Panc1 (cell line): ENCODE results near the gene TSTD2. TPM values are rescaled to one million over a fixed set of nuclear protein-coding genes. Genes with fewer than 3 reads are reported as not detected.
"Not testable (repeated sequence)": the region's sequence is repeated elsewhere in the genome, so short reads cannot be mapped to it uniquely, and the experiment has no call there.

Experiments used
- ATAC-seq: fragments of 200-7000 bp; cut with Tn5 transposase; 2 replicates; pipeline ENCODE4 v1.9.1; 2020; ENCODE audit warnings: mild to moderate bottlenecking, moderate library complexity
- BruUV-seq: library from RNA; stranded (reverse); fragments of 400-500 nt; replicated peaks from 2 replicates; lab custom pipeline; 2021; lab: Mats Ljungman, UMichigan
- CTCF ChIA-PET: fragments of 300-600 bp; sonication (Branson Sonifier 250); formaldehyde crosslinking; loops from one replicate; lab custom pipeline; 2022; ENCODE audit warnings: antibody characterized with exemption; lab: Charles Lee
- POLR2A ChIA-PET: fragments of 300-600 bp; sonication (Branson Sonifier 250); formaldehyde crosslinking; loops from one replicate; lab custom pipeline; 2022; ENCODE audit warnings: antibody characterized with exemption; lab: Charles Lee
- DNase-seq: peaks from one replicate; pipeline ENCODE4 v3.0.0-alpha.2; 2010; ENCODE audit warnings: low read depth, low spot score
- H3K27ac ChIP-seq: 2 replicates; pipeline ENCODE4 v1.5.1; 2011; ENCODE audit warnings: mild to moderate bottlenecking, low read length, inconsistent platforms
- H3K27me3 ChIP-seq: fragments of 200-500 bp; sonication (Bioruptor generic); 2 replicates; pipeline ENCODE4 v1.6.0; 2014; ENCODE audit warnings: low read length, inconsistent platforms; ENCODE audit not compliant: control insufficient read depth, insufficient read depth
- H3K36me3 ChIP-seq: fragments of 200-500 bp; sonication (Bioruptor generic); 2 replicates; pipeline ENCODE4 v1.5.1; 2014; ENCODE audit warnings: inconsistent platforms, mild to moderate bottlenecking, low read length, moderate library complexity; ENCODE audit not compliant: control insufficient read depth, insufficient read depth
- H3K4me1 ChIP-seq: 2 replicates; pipeline ENCODE4 v1.5.1; 2011; ENCODE audit warnings: inconsistent platforms, mild to moderate bottlenecking, low read length, moderate library complexity; ENCODE audit not compliant: control insufficient read depth, insufficient read depth
- H3K4me3 ChIP-seq, 2 experiments: 2 replicates each; pipeline ENCODE4 v1.5.1; 2011 to 2012; ENCODE audit warnings: low read depth in 2 of 2, low read length in 2 of 2, mild to moderate bottlenecking in 2 of 2, inconsistent platforms in 1 of 2, moderate library complexity in 1 of 2
- H3K9me3 ChIP-seq: fragments of 200-500 bp; sonication (Bioruptor generic); 2 replicates; pipeline ENCODE4 v1.5.1; 2014; ENCODE audit warnings: low read depth, mild to moderate bottlenecking, inconsistent platforms, low read length, moderate library complexity; ENCODE audit not compliant: control insufficient read depth, insufficient read depth
- CTCF ChIP-seq: fragments of 450-650 bp; IDR thresholded peaks from 2 replicates; pipeline ENCODE4 v1.5.1; 2017; ENCODE audit warnings: mild to moderate bottlenecking
- POLR2AphosphoS5 ChIP-seq: IDR thresholded peaks from 2 replicates; pipeline ENCODE4 v1.6.1; 2012; ENCODE audit warnings: mild to moderate bottlenecking, low read depth, low read length, moderate library complexity
- SIN3A ChIP-seq: IDR thresholded peaks from 2 replicates; pipeline ENCODE4 v1.6.1; 2012; ENCODE audit warnings: low read depth, mild to moderate bottlenecking, low read length, moderate library complexity, borderline replicate concordance; ENCODE audit not compliant: insufficient read depth
- TCF7L2 ChIP-seq: IDR thresholded peaks from 2 replicates; pipeline ENCODE4 v1.6.1; 2011; ENCODE audit warnings: mild to moderate bottlenecking, low read depth, low read length, inconsistent platforms
- in situ Hi-C: cut with HindIII; loops from 2 replicates; pipeline ENCODE4 v1.10.0; 2016; ENCODE audit warnings: low sequenced_read_pairs, low pct_unique_long_range_greater_than_20kb
- intact Hi-C: fragments of 100-400 bp; cut with micrococcal nuclease; formaldehyde crosslinking; loops from one replicate; pipeline ENCODE4 v1.10.0; 2022; ENCODE audit not compliant: unreplicated experiment
- total RNA-seq: library from RNA; stranded (reverse); gene quantifications from one replicate; pipeline ENCODE4 v1.2.1, GENCODE V29; 2021; ENCODE audit not compliant: unreplicated experiment
- TF ChIP-seq, protein P1 (sequence below), 2 experiments: IDR thresholded peaks; 2 replicates each; pipeline ENCODE4 v1.6.1; 2011 to 2012; ENCODE audit warnings: low read depth in 2 of 2, control low read depth in 1 of 2, low read length in 1 of 2, mild to moderate bottlenecking in 1 of 2, moderate library complexity in 1 of 2; ENCODE audit not compliant: insufficient read depth in 1 of 2

Gene TSTD2
- total RNA-seq, 1 experiment from 2014 or later = 10.1 TPM

GRCh38 chr9:97574101-97574571, 59.0 kb downstream of the TSTD2 start:
- in situ Hi-C loops, BruUV-seq: not testable (repeated sequence)

DNA sequence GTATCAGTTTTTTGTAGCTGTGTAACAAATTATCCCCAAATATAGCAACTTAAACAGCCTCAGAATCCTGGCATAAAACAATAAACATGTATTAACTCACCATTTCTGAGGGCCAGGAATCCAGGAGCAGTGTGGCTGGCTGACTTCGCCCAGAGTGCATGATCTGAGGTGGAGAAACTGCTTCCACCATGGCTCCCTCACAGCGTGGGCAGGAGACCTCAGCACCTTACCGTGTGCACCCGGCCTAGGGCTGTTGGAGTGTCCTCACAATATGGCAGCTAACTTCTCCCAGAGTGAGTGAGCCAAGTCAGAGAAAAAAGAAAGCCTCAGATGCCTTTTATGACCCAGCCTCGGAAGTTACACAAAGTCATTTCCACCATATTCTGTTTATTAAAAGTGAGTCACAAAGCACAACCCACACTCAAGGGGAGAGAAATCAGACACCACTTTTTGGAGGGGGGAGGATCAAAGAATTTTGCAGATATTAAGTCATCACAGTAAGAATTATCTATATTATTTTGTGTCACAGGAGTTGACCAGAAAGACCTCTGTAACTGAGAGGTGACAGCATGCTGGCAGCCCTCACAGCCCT, 59.6 kb downstream of the TSTD2 start:
- CTCF ChIA-PET = no interaction called here
- POLR2A ChIA-PET = no interaction called here

More at GRCh38 chr9:97574101-97574571, 59.0 kb downstream of the TSTD2 start:
- H3K4me1 ChIP-seq, CTCF ChIA-PET, ATAC-seq, H3K27ac ChIP-seq, H3K27me3 ChIP-seq, H3K9me3 ChIP-seq, intact Hi-C loops, H3K4me3 ChIP-seq, POLR2A ChIA-PET, DNase-seq, H3K36me3 ChIP-seq: not testable (repeated sequence)

More for the DNA sequence above, 59.6 kb downstream of the TSTD2 start:
- intact Hi-C loops (no loop called here), in situ Hi-C loops (no loop called here)
- DNase-seq (no peak), ATAC-seq (no peak)
- Histone ChIP-seq H3K9me3 (no peaks in the 10 kb centered on the region), H3K27ac (no peak overlapping the region), H3K4me3 (no peak overlapping the region), H3K36me3 (no peaks in the 10 kb centered on the region), H3K4me1 (no peaks in the 10 kb centered on the region), H3K27me3 (no peaks in the 10 kb centered on the region)
- BruUV-seq = no TSS peak
- no peak for TF ChIP-seq POLR2AphosphoS5
- TF ChIP-seq, protein P1, sequence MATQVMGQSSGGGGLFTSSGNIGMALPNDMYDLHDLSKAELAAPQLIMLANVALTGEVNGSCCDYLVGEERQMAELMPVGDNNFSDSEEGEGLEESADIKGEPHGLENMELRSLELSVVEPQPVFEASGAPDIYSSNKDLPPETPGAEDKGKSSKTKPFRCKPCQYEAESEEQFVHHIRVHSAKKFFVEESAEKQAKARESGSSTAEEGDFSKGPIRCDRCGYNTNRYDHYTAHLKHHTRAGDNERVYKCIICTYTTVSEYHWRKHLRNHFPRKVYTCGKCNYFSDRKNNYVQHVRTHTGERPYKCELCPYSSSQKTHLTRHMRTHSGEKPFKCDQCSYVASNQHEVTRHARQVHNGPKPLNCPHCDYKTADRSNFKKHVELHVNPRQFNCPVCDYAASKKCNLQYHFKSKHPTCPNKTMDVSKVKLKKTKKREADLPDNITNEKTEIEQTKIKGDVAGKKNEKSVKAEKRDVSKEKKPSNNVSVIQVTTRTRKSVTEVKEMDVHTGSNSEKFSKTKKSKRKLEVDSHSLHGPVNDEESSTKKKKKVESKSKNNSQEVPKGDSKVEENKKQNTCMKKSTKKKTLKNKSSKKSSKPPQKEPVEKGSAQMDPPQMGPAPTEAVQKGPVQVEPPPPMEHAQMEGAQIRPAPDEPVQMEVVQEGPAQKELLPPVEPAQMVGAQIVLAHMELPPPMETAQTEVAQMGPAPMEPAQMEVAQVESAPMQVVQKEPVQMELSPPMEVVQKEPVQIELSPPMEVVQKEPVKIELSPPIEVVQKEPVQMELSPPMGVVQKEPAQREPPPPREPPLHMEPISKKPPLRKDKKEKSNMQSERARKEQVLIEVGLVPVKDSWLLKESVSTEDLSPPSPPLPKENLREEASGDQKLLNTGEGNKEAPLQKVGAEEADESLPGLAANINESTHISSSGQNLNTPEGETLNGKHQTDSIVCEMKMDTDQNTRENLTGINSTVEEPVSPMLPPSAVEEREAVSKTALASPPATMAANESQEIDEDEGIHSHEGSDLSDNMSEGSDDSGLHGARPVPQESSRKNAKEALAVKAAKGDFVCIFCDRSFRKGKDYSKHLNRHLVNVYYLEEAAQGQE (IDR thresholded peaks at IDR 0.05; ENCODE audit: insufficient read depth in 1 of 2, low read depth in 2 of 2, low read length in 1 of 2) = no peak
- TF ChIP-seq CTCF = no peak
- no peak for TF ChIP-seq SIN3A
- TF ChIP-seq TCF7L2 = no peak
